Activated T-helper 1 cell treated with Interleukin-2 at 50 U/mL for 16 hours (primary cell): ENCODE data around the gene CALCA.
"Not testable (repeated sequence)": the region's sequence is repeated elsewhere in the genome, so short reads cannot be mapped to it uniquely, and the experiment has no call there.

Experiments
- DNase-seq: peaks from one replicate; pipeline ENCODE4 v3.0.0-alpha.2; 2020; ENCODE audit warnings: low read depth

CALCA gene, protein sequence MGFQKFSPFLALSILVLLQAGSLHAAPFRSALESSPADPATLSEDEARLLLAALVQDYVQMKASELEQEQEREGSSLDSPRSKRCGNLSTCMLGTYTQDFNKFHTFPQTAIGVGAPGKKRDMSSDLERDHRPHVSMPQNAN

DNA sequence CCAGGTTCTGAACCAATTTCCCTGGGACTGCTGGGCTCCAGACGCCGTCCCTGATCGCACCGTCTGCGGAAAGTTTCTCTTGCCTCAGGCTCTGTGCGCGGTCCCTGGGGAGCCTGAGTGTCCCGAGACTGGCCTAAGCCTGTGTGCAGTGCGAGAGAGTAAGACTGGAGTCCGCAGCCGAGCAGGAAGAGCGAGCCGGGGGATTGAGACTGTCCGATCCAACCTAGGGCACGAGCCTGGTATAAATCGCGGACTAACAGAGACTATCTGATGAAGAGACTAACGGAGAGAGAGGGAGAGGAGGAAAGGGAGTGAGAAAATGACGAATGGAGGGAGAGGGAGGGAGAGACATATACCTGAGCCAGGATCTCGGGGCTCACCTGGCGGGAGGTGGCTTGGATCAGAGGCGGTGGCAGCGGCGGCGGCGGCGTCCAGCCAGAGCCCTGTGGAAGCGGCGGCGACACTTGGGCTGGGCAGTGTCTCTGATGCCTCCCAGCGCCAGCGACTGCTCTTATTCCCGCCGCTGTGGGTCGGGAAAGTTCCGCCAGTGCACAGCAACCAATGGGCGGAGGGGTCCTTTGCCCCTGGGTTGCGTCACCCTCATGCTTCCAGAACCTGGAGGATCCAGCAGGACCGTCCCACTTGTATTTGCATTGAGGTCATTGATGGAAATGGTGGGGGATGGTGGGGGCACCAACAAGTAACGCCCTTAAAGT lies at the start of gene CALCA:
Gene CALCA (minus strand): TSS at position 487 of the 716 bp plus-strand sequence. CDS start 1,159 bp downstream, outside the sequence.
- no peak for DNase-seq

DNA sequence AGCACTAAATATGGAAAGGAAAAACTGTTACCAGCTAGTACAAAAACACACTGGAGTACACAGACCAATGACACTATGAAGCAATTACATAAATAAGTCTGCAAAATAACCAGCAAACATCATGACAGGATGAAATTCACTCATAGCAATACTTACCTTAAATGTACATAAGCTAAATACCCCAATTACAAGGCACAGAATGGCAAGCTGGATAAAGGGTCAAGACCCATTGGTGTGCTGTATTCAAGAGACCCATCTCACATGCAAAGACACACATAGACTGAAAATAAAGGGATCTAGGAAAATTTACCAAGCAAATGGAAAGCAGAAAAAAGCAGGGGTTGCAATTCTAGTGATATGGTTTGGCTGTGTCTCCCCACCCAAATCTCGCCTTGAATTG lies 44.0 kb upstream of the CALCA start:
- DNase-seq: no peak

DNA sequence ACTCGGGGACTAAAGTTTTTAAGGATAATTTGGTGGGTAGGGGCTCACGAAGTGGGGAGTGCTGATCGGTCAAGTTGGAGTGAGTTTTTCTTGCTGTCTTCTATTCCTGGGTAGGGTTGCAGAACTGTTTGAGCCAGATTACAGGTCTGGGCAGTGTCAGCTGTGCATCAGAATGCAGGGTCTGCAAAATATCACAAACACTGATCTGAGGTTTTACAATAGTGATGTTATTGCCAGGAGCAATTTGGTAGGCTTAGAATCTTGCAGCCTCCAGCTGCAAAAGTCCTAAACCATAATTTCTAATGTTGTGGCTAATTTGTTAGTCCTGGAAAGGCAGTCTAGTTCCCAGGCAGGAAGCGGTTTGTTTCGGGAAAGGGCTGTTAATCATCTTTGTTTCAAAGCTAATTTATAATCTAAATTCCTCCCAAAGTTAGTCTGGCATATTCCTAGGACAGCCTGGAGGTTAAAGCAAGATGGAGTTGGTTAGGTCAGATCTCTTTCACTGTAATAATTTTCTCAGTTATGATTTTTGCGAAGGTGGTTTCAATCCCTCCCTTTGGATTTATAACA lies 39.7 kb upstream of the CALCA start:
- no peak for DNase-seq

DNA sequence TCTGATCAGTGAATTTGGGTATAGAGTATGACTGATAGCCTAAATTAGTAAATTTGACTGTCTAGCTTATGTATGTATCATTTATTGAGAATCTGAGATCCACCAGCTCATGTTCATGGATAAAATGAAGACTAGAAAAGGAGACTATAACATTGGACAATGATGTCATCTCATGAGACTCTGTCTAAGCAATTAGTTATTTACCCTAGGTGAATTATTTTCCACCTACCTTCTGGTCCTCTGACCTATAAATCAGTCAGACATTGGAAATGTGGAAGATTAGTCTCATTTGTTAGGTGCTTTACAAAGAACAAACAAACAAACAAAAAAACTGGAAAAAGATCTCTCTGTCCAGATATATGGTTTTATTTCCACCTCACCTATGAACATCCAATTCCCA lies 38.7 kb upstream of the CALCA start:
- no peak for DNase-seq

DNA sequence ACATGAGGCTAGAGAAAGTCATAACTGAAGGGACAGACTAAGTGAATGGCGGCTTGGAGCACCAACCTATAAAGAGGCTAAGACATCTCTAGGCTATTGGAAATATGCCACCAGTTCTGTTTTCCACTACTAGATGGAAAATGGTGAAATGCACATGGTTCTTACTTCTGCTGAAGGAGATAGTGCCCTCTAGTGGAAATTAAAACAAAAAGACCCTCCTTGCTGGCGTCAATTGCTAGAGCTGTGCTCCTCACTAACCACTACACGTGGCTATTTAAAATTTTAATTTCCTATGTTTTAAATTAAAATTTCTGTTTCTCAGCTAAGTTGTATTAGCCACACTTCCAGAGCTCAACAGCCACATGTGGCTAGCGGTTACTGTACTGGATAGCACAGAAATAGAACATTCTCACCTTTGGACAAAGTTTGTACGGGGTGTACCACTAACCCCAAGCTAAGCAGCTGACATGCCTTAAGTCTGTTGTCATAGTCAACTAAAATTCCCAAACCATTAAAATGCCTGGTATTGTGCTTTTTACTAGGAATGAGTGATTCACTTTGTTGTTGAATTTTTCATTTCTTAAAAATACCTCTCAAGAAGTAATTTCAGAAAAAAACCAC lies 34.1 kb upstream of the CALCA start:
- DNase-seq: no peak

DNA sequence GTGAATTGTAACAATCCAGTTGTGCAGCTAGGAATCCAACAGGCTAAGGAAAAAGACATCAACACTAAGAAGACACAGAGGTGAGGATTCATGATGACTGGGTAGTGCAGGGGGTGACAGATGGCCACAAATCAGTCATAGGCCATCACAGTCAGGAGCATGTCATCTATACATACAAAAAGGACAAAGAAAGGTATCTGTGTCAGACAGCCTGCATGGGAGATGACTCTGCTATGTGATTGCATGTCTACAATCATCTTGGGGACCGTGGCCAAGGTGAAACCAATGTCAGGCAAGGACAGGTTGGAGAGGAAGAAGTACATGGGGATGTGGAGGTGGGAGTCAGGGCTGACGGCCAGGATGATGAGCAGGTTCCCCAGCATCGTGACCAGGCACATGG lies 16.0 kb upstream of the CALCA start:
- DNase-seq: not testable (repeated sequence)

DNA sequence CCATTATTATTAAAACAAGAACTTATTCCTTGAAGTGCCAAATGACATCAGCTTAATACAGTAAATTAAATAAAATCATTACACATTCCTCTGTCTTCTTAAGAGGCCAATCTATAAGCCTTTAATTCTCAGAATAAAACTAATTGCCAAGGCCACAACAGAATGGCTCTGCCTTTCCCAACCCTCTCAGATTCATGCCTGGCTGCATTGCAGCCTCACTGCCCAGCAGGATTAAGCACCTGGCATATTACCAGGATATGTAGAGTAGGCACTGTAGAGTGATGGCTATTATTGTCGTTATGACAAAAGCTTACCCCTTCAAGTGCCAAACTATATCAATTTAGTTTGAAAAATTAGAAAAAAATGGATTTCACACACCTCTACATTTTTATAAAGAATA lies 9.4 kb upstream of the CALCA start:
- DNase-seq: no peak

DNA sequence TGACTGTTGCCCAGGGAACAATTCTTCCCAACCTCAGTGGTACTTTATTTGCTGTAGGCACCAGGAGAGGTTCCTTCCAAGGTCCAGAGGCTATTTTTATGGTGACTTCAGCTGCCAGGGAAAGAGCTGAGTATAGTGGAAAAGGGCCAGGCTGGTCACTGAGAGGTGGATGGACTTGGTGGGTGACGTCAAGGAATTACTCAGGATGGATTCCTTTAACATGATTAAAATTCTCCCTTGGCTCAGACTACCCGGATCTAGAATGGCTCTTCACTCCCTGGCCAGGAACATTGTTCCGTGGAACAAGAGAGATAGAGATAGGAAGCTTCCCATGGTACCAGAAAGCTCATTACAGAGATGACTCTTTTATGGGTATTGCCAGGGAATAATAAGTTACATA lies 8.7 kb upstream of the CALCA start:
- no peak for DNase-seq

DNA sequence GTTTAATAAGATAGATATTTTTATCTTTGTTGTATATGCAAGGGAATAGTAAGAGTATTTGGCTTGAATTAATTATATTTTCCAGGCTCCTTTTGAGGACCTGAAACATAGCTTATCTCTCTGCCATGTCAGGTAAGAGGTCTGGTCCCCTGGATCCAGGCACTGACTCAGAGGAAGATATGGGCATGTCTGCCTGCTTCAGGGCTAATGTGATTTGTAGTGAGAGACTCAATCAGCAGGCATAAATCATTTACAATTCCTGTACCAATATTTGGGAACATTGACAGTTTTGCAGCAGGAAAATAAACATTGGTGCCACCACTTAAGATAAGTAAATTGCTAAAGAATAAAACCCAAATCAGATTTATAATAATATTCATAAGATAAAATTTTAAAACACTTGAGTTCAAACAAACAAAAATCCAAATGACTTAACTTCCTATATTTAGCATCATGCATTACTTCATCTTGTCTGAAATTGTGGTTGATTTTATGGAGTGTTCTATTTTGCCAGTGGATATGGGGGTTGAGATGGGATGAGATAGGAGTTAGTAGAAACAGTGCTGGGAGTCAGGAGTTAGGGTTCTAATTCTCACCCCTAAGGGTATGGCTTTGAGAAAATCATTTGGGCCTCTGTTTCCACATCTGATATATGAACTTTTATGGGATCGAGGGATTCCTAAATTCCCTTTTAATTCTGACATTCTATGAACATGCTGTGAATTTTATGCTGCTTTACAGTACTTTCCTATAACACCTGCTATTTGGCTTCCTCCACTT lies 5.1 kb upstream of the CALCA start:
- no peak for DNase-seq

DNA sequence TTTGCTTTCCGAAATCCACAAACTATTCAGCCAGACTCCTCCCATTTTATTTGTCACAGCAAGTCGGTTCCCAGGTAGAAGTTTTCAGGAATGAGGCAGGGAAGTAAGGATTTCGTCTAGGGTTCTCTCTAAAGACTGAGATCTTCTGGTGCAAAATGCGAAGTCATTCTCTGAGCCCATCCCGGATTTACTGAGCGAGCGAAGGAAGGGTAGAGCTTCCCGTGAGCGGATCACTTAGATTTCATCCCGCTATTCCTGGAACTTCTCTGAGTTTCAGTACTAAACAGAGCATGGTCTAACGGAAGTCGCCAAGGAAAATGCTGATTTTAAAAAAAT lies 3.1 kb upstream of the CALCA start:
- DNase-seq: no peak

DNA sequence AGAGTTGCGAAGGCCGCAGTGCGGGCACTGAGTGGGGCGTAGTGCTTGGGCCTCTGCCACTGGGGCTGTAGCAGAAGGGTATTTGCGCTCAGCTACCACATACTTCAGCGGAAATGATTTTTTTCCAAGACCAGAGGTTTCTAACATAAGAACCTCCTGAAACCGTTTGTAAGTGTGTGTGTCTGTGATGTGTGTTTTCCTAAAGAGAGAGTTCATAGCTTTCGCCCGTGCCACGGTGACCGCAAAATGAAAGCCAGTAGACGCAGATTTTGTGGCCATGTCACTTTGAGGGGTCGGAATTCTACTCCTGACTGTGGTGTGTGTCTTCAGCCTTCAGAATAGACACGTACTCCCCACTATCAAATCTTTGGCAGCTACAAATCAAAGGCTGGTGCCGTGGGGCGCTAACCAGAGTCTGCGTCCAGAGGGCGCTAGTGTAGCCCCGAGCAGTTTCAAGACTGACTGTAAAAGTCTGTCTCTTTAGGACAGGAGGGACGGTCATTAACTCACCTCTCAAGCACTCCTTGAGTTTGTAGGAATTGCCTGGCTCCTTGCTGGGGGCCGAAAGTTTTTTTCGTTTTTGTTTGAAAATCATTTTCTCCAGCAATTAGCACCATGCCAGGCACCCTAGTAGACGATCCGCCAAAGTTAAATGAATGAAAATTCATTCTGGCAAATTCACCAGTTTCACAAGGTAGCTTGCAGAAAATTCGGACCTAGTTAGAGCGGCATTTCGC lies 2.5 kb upstream of the CALCA start:
- peak; percentile 27 for DNase-seq

DNA sequence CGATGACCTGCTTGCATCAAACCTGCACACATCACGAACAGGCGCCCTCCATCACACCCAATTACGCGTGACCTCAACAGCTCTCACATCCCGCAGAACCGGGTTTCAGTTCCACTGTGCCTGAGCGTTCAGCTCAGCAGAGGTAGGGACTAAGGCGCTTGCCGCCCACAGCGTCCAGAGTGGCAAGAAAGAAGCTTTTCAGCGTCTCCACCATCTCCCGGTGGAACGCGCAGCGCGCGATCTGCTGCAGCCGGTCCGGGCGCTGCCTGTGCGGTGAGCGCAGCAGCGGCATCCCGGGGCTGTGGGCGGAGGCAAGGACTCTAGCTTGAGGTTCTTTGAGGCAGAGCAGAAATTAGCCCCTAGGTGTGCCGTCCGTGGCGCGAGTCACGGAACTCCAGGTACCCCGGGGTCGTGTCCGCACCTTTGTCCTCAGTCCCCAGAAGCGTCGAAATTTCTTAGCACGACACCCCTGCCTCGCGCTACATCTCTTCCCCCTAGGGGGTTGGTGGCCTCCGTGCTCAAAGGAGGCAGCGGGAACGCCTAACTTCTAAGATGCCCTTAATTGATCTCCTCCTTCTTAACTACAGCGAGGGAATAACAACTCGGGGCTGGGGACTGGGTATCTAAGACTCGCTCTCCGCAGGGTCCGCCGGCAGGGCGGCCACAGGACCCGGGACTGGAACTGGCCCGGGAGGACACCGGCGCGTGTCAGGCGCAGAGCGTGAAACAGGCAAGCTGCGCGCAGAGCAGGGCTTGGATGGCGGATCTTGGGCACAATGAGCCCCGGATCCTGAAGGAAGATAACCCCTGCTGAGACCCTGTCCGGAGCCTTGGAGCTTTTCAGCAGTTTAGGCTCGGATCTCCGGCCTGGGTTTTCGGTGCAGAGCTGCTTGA lies 1.7 kb upstream of the CALCA start:
- DNase-seq: no peak

DNA sequence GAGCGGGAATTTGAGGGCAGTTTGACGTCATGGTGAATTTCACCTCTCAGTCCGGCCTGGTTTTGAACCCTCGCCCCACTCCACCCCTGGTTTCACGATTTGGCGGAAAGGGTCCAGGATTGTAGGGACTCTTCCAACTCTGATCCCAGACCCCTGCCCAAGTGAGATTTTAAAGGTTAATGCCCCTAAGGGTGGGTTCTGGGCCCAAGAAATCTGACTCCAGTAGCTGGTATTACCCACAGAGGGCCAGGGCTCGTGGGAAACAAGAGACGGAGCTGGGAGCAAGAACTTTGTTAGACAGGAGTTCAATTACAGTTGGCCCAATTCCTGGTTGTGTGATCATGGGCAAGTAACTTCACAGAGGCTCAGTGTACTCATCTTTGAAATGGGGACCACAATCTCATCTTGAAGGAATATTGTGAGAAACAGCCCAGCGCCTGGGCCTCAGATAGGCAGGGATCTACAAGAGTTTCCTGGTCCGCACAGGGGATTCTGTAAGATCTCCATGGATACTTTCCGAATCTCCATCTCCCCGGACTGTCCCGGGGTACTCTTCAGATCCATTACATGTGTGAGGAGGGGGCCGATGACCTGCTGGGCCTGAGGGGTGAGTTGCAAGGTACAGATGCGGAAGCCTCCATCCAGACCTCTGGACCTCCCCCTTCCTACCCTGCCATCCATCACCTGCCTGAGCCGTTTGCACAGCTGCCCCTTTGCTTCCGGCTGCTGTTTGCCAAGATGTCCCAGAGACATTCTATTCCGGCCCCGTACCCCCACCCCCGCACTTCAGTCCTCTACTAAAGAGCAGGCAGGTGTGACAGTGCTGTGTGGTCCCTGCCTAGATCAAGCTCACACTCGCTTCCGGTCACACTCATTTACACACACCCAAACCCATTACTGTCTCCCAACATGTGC lies 687 bp upstream of the CALCA start:
- no peak for DNase-seq

DNA sequence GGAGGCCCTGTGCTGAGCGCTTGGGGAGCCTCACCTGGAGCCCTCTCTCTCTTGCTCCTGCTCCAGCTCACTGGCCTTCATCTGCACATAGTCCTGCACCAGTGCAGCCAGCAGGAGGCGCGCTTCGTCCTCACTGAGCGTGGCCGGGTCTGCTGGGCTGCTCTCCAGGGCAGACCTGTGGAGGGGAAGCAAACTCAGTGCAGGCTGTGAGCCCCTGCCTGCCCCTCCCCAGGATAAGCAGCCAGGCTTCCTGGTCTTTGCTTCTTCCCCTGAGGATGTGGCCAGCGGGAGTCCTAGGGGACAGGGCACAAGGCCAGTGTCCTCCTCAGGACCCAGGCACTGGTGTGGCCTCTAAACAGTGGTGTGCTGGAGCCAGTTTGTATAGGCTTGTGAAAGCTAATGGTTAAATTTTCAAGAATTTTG lies 2.2 kb downstream of the CALCA start:
- DNase-seq: peak; percentile 13

DNA sequence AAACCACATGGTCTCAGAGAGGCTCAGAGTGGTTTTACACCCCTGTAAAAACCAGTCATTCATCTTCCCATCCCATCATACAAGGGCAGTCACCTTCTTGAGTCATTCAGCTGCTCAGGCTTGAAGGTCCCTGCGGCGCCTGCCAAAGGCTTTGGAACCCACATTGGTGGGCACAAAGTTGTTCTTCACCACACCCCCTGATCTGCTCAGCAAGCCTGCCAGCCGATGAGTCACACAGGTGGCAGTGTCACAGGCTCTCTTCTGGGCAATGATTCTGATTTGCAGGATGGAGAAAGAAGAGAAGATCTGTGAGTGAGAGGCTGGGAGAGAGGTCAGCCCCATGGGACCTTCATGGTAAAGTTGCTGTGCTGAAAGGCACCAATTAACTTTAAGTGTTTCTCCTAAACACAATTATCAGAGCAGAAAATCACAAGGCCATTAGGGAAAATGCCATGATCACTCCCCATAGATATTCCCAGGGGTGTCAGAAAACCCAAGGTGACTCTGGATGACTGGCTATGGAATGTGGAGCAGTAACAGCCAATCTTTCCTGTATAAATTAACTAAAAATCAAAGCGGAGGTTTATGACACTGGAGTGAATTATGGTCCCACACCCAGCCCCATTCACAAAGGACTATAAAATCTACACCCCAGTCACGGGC lies 4.4 kb downstream of the CALCA start:
- DNase-seq: no peak

DNA sequence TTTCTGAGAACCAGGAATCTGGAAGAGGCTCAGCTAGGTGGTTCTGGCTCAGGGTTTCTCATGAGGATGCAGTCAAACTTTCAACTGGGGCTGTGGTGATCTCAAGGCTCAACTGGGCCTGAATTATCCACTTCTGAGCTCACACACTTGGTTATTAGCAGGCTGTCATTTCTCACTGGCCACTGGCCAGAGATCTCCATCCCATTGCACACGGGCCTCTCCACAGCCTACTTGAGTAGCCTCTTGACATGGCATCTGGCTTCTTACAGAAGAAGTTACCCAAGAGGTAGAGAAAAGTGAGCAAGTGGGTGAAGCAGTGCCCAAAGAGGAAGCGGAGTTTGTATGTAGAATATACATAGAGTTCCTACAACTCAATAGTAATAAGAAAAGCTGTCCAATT lies 16.0 kb downstream of the CALCA start:
- no peak for DNase-seq

DNA sequence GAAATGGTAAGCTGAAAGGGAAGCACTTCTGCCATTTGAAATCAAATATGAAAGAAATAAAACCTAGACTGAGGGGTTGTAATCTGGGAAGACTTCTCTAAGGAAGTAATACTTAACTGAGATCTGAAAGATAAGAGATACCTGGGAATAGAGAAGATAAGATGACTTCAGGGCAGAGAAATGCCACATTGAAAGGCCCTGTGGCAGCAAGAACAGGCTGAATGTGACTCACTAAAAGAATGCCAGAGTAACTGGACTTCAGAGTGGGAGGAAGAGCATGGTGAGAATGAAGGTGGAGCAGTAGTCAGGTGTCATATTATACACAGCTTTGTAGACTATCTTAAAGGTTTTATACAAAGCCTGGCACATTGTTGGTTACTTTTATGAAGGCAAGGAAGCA lies 17.6 kb downstream of the CALCA start:
- no peak for DNase-seq

DNA sequence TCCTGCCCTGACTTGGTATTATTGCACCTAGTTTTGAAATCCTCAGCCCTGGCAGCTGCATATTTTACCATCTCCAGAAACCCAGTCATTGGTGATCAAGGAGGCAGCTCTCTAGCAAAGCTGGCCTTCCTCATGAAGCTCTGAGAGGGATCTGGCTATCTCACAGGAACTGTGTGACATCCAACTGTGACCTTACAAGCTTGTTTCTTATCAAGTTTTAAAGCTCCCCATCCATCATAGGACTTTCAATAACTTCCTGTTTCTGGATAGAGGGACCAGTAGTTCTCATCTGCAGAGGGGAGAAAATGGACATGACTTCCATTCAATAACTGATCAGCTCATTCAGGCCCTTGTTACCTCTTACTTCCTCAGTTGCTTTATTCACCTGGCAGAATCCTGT lies 18.2 kb downstream of the CALCA start:
- DNase-seq: no peak

DNA sequence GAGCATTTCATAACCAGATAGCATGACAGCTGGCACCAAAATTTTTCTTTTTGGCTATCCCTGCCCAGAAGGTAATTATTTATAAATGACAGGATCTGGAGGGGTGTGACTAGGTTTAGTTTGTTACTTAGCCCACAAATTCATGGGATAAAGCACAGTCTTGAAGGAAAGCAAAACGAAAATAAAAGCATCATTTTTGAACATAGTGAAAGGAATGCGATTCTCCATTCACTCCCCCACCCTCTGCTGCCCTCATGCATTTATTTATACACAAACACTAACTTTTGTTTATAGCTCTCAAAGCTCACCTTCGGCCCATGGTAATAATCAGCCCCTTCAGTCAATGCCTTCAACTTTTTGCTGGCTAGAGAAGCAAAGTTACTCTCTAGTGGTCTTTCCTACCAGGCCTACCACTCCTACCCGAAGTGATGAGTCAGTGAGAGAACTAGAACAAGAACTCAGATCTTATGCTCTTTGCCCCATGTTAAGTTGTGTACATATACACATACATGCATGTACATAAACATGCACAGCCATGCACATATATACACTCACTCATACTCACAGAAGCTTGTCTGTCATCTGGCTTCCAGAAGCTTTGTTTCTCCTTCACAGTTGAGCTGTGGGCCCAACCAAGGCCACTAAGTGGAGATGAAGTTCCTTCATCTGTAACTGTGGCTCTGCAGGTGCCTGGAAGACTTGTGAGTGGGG lies 22.6 kb downstream of the CALCA start:
- no peak for DNase-seq
